ENCODE data around the gene EPN2. TPM values are rescaled to one million over a fixed set of nuclear protein-coding genes. Genes with fewer than 3 reads are reported as not detected.

Gene EPN2
- total RNA-seq, 1 donor: 18.1 TPM

DNA sequence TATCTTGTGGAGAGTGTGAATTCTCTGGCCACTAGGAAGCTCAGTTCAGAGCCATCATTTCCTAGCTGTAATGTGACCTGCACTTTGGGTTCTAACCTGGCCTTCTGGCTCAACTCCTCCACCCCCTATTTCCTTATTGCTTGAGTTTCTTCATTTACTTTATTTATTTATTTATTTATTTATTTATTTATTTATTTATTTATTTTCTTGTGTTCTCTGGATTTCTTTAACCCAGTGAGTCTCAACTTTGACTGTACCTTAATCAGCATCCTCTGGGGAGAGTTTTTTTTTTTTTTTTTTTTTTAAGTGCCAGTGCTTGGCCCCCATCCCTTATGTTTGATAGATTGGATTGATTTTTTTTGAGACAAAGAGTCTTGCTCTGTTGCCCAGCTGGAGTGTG is 18.1 kb downstream of the EPN2 start:
- H3K4me1 ChIP-seq (ENCODE audit: insufficient read depth, low read length): peaks cover 6% of the 10 kb centered on the region
- H3K4me2 ChIP-seq (ENCODE audit: insufficient read depth, low read length): no peak overlapping the region
- no peaks in the 10 kb centered on the region for H3K27me3 ChIP-seq (ENCODE audit: insufficient read depth, low read length)
- H3K36me3 ChIP-seq (ENCODE audit: insufficient read depth, low read length): no peaks in the 10 kb centered on the region
- DNase-seq (ENCODE audit: insufficient read length, low spot score, missing footprints): no peak
- no peak overlapping the region for H3K4me3 ChIP-seq (ENCODE audit: insufficient read depth, low read length)
- no peak overlapping the region for H2AFZ ChIP-seq (ENCODE audit: low read length)
- H3K27ac ChIP-seq (ENCODE audit: low read depth, low read length): no peak overlapping the region
- H3K9me3 ChIP-seq (ENCODE audit: low read depth, low read length): no peaks in the 10 kb centered on the region
- H4K20me1 ChIP-seq (ENCODE audit: insufficient read depth, low read length): peaks cover 68% of the 10 kb centered on the region
- peaks cover 95% of the 10 kb centered on the region for H3K79me2 ChIP-seq (ENCODE audit: insufficient read depth, low read length)
- TF ChIP-seq CTCF (IDR thresholded peaks at IDR 0.05; ENCODE audit: extremely low read depth, low read depth, low read length): no peak

DNA sequence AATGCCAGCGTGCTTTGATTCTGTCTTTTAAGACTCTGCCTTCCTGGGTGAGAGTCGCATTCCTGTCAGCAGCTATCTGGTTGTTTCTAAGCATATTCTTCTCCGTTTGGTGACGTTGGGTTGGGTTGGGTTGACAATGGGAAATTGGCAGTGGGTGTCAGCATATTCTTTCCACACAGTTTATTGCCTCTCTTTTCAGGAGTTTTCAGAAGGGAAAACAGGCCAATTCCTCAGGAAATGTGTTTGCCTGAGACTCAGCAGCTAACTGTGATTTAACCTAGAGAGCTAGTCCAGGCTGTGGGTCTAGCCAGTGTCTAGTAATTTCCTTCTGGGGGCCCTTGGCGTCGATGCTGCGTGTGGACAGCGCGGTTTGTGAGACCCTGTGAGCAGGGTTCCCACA is 21.2 kb downstream of the EPN2 start:
- no peaks in the 10 kb centered on the region for H3K27me3 ChIP-seq (ENCODE audit: insufficient read depth, low read length)
- H3K9me3 ChIP-seq (ENCODE audit: low read depth, low read length): no peaks in the 10 kb centered on the region
- H3K4me1 ChIP-seq (ENCODE audit: insufficient read depth, low read length): peaks cover 11% of the 10 kb centered on the region
- peaks cover 56% of the 10 kb centered on the region for H4K20me1 ChIP-seq (ENCODE audit: insufficient read depth, low read length)
- no peak overlapping the region for H3K4me3 ChIP-seq (ENCODE audit: insufficient read depth, low read length)
- no peak overlapping the region for H3K27ac ChIP-seq (ENCODE audit: low read depth, low read length)
- peaks cover 79% of the 10 kb centered on the region for H3K79me2 ChIP-seq (ENCODE audit: insufficient read depth, low read length)
- H2AFZ ChIP-seq (ENCODE audit: low read length): no peak overlapping the region
- H3K4me2 ChIP-seq (ENCODE audit: insufficient read depth, low read length): no peak overlapping the region
- TF ChIP-seq CTCF (IDR thresholded peaks at IDR 0.05; ENCODE audit: extremely low read depth, low read depth, low read length): no peak
- no peaks in the 10 kb centered on the region for H3K36me3 ChIP-seq (ENCODE audit: insufficient read depth, low read length)
- DNase-seq (ENCODE audit: insufficient read length, low spot score, missing footprints): peak; percentile 21

- Histone ChIP-seq H3K27ac (ENCODE audit: low read depth, low read length) (no peak overlapping the region), H4K20me1 (ENCODE audit: insufficient read depth, low read length) (peaks cover 63% of the 10 kb centered on the region), H3K4me2 (ENCODE audit: insufficient read depth, low read length) (no peak overlapping the region), H3K4me3 (ENCODE audit: insufficient read depth, low read length) (no peak overlapping the region), H3K4me1 (ENCODE audit: insufficient read depth, low read length) (peaks cover 35% of the 10 kb centered on the region), H2AFZ (ENCODE audit: low read length) (no peak overlapping the region), H3K79me2 (ENCODE audit: insufficient read depth, low read length) (peaks cover 74% of the 10 kb centered on the region), H3K27me3 (ENCODE audit: insufficient read depth, low read length) (no peaks in the 10 kb centered on the region), H3K36me3 (ENCODE audit: insufficient read depth, low read length) (no peaks in the 10 kb centered on the region), H3K9me3 (ENCODE audit: low read depth, low read length) (no peaks in the 10 kb centered on the region)
- TF ChIP-seq CTCF (IDR thresholded peaks at IDR 0.05; ENCODE audit: extremely low read depth, low read depth, low read length): peak; percentile 15
- DNase-seq (ENCODE audit: insufficient read length, low spot score, missing footprints): no peak
Measured at GRCh38 chr17:19260958-19261357, 23.8 kb downstream of the EPN2 start.

GRCh38 chr17:19261426-19261825 is 24.3 kb downstream of the EPN2 start:
- no peak for TF ChIP-seq CTCF (IDR thresholded peaks at IDR 0.05; ENCODE audit: extremely low read depth, low read depth, low read length)
- H3K4me3 ChIP-seq (ENCODE audit: insufficient read depth, low read length): no peak overlapping the region
- H3K9me3 ChIP-seq (ENCODE audit: low read depth, low read length): no peaks in the 10 kb centered on the region
- no peak overlapping the region for H3K4me2 ChIP-seq (ENCODE audit: insufficient read depth, low read length)
- H3K4me1 ChIP-seq (ENCODE audit: insufficient read depth, low read length): peaks cover 35% of the 10 kb centered on the region
- peaks cover 72% of the 10 kb centered on the region for H3K79me2 ChIP-seq (ENCODE audit: insufficient read depth, low read length)
- H3K27me3 ChIP-seq (ENCODE audit: insufficient read depth, low read length): no peaks in the 10 kb centered on the region
- H3K36me3 ChIP-seq (ENCODE audit: insufficient read depth, low read length): no peaks in the 10 kb centered on the region
- H4K20me1 ChIP-seq (ENCODE audit: insufficient read depth, low read length): peaks cover 63% of the 10 kb centered on the region
- no peak for DNase-seq (ENCODE audit: insufficient read length, low spot score, missing footprints)
- no peak overlapping the region for H3K27ac ChIP-seq (ENCODE audit: low read depth, low read length)
- H2AFZ ChIP-seq (ENCODE audit: low read length): no peak overlapping the region

Data from osteoblast (primary cell).